OCI-LY3 (cell line): ENCODE measurements around the gene WDFY4.

Experiments used
- EZH2phosphoT487 ChIP-seq: fragments of 200-600 bp; shearing (Covaris generic); IDR thresholded peaks from 2 replicates; pipeline ENCODE4 v1.6.1; 2018; ENCODE audit warnings: antibody characterized with exemption, mixed run types, low read depth
- TF ChIP-seq, protein P1 (sequence below): fragments of 200-600, 300-600 bp; sonication (generic); IDR thresholded peaks from 2 replicates; pipeline ENCODE4 v1.5.1; 2014; ENCODE audit warnings: antibody characterized with exemption, low read length, low read depth

DNA sequence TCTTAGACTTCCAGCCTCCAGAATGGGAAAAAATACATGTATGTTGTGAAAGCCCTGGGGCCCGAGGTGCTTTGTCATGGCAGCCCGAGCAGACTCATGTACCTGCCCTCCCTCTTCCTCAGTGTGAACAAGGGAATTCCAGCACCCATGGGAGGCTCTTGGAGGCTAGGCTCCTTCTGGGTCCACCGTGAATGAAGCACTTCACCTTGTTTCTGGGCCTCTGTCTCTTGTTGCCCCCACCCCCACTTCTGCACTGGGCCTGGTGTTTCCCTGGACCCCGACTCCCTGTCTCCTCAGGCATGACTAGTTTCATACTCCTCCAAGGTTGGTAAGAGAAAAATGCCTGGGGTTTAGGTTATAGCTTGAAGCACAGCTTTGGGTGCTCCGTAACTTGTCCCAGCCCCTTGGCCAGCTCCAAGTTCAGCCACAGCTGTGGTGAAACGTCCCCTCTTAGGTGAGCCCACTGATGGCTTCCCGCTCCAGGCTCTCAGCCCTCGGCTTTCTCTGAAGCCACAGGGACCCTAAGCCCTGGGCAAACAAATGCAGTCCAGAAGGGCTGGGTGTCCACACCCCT is 49.6 kb upstream of the WDFY4 start:
- TF ChIP-seq, protein P1, sequence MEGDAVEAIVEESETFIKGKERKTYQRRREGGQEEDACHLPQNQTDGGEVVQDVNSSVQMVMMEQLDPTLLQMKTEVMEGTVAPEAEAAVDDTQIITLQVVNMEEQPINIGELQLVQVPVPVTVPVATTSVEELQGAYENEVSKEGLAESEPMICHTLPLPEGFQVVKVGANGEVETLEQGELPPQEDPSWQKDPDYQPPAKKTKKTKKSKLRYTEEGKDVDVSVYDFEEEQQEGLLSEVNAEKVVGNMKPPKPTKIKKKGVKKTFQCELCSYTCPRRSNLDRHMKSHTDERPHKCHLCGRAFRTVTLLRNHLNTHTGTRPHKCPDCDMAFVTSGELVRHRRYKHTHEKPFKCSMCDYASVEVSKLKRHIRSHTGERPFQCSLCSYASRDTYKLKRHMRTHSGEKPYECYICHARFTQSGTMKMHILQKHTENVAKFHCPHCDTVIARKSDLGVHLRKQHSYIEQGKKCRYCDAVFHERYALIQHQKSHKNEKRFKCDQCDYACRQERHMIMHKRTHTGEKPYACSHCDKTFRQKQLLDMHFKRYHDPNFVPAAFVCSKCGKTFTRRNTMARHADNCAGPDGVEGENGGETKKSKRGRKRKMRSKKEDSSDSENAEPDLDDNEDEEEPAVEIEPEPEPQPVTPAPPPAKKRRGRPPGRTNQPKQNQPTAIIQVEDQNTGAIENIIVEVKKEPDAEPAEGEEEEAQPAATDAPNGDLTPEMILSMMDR, result no peak
- TF ChIP-seq EZH2phosphoT487, result no peak
